Left forelimb (tissue), 1 donor: ENCODE measurements around the gene JDP2.

Source experiments
- DNase-seq: peaks from one replicate; pipeline ENCODE4 v3.0.0-alpha.2; 2018; ENCODE audit warnings: low spot score

Gene JDP2

GRCh38 chr14:75514673-75515628 lies 87.1 kb downstream of the JDP2 start:
- no peak for DNase-seq

GRCh38 chr14:75515629-75515996 lies 87.8 kb downstream of the JDP2 start:
- DNase-seq: no peak

- no peak for DNase-seq
These were observed 90.8 kb downstream of the JDP2 start for GRCh38 chr14:75518625-75519024.

- no peak for DNase-seq
These were observed 91.6 kb downstream of the JDP2 start for GRCh38 chr14:75519394-75519793.

- no peak for DNase-seq
These were observed 92.3 kb downstream of the JDP2 start for GRCh38 chr14:75519826-75520728.

GRCh38 chr14:75520852-75521251 lies 93.0 kb downstream of the JDP2 start:
- DNase-seq: no peak

- DNase-seq: no peak
These were observed 93.8 kb downstream of the JDP2 start for GRCh38 chr14:75521415-75522199.

GRCh38 chr14:75522224-75522982 lies 94.6 kb downstream of the JDP2 start, which contains the start of gene BATF:
Gene BATF (plus strand): TSS chr14:75522469. CDS start chr14:75522683, 214 bp downstream.
- DNase-seq: no peak

- no peak for DNase-seq
These were observed 95.1 kb downstream of the JDP2 start for GRCh38 chr14:75522983-75523318.
